GM13977 (cell line): ENCODE data around the gene PCDHA11.
A peak's percentile ranks its signal among the peaks of the same experiment; 100 is the strongest.
"Not testable (repeated sequence)": the region's sequence is repeated elsewhere in the genome, so short reads cannot be mapped to it uniquely, and the experiment has no call there.

ENCODE experiments used
- DNase-seq: peaks from one replicate; pipeline ENCODE4 v3.0.0; 2012; ENCODE audit warnings: low spot score
- in situ Hi-C: fragments of 300-500 bp; cut with MboI; formaldehyde crosslinking; loops from one replicate; pipeline ENCODE4 v1.12.0; 2022; ENCODE audit warnings: low sequenced_read_pairs, low pct_unique_long_range_greater_than_20kb, mixed read lengths, inconsistent platforms; ENCODE audit not compliant: unreplicated experiment
- TF ChIP-seq, protein P1 (sequence below): IDR thresholded peaks from 2 replicates; pipeline ENCODE4 v1.5.1; 2012; ENCODE audit warnings: mild to moderate bottlenecking, control low read depth; ENCODE audit not compliant: insufficient read depth; ENCODE audit errors: extremely low read depth, missing control alignments

The PCDHA11 gene

DNA sequence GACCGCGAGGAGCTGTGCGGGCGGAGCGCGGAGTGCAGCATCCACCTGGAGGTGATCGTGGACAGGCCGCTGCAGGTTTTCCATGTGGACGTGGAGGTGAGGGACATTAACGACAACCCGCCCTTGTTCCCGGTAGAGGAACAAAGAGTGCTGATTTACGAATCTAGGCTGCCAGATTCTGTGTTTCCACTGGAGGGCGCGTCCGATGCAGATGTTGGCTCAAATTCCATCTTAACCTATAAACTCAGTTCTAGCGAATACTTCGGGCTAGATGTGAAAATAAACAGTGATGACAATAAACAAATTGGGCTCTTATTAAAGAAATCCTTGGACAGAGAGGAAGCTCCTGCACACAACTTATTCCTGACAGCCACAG lies 40.4 kb upstream of the PCDHA11 start:
- DNase-seq: no peak
- in situ Hi-C loops: no loop called here

DNA sequence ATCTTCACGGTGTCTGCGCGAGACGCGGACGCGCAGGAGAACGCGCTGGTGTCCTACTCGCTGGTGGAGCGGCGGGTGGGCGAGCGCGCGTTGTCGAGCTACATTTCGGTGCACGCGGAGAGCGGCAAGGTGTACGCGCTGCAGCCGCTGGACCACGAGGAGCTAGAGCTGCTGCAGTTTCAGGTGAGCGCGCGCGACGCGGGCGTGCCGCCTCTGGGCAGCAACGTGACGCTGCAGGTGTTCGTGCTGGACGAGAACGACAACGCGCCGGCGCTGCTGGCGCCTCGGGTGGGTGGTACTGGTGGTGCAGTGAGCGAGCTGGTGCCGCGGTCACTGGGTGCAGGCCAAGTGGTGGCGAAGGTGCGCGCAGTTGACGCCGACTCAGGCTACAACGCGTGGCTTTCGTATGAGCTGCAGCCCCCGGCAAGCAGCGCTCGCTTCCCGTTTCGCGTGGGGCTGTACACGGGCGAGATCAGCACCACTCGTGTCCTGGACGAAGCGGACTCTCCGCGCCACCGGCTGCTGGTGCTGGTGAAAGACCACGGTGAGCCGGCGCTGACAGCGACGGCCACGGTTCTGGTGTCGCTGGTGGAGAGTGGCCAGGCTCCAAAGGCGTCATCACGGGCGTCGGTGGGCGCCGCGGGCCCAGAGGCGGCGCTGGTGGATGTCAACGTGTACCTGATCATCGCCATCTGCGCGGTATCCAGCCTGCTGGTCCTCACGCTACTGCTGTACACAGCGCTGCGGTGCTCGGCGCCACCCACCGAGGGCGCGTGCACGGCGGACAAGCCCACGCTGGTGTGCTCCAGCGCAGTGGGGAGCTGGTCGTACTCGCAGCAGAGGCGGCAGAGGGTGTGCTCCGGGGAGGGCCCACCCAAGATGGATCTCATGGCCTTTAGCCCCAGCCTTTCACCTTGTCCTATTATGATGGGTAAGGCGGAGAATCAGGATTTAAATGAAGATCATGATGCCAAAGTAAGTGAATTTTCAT lies 39.0 kb upstream of the PCDHA11 start:
- in situ Hi-C loops, DNase-seq: not testable (repeated sequence)

More for the DNA sequence above, 40.4 kb upstream of the PCDHA11 start:
- TF ChIP-seq, protein P1, sequence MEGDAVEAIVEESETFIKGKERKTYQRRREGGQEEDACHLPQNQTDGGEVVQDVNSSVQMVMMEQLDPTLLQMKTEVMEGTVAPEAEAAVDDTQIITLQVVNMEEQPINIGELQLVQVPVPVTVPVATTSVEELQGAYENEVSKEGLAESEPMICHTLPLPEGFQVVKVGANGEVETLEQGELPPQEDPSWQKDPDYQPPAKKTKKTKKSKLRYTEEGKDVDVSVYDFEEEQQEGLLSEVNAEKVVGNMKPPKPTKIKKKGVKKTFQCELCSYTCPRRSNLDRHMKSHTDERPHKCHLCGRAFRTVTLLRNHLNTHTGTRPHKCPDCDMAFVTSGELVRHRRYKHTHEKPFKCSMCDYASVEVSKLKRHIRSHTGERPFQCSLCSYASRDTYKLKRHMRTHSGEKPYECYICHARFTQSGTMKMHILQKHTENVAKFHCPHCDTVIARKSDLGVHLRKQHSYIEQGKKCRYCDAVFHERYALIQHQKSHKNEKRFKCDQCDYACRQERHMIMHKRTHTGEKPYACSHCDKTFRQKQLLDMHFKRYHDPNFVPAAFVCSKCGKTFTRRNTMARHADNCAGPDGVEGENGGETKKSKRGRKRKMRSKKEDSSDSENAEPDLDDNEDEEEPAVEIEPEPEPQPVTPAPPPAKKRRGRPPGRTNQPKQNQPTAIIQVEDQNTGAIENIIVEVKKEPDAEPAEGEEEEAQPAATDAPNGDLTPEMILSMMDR: no peak

DNA sequence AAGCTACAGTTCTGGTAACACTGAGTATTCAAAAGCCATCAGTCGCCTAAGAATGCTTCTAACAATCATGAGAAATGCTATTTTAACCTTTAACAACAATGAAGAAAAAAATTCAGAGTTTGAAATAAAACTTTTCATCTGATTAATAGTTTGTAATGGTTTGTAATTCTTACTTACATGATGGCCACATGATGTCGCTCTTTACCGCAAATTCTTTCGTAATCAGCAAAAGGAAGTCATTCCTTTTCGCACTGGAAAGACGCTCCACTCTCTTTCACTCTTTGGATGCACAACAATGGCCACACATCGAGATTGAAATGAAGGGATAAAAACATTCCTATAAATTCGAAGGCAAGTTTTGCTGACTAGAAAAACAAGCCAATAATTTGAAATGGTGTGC lies 34.8 kb upstream of the PCDHA11 start, which contains the start of gene PCDHA7:
Gene PCDHA7, plus strand, starts transcription at position 277 of the 400 bp plus-strand sequence. Its CDS starts 115 bp downstream, at position 392.
- TF ChIP-seq, protein P1: peak; percentile 16
- DNase-seq: no peak
- in situ Hi-C loops: no loop called here

DNA sequence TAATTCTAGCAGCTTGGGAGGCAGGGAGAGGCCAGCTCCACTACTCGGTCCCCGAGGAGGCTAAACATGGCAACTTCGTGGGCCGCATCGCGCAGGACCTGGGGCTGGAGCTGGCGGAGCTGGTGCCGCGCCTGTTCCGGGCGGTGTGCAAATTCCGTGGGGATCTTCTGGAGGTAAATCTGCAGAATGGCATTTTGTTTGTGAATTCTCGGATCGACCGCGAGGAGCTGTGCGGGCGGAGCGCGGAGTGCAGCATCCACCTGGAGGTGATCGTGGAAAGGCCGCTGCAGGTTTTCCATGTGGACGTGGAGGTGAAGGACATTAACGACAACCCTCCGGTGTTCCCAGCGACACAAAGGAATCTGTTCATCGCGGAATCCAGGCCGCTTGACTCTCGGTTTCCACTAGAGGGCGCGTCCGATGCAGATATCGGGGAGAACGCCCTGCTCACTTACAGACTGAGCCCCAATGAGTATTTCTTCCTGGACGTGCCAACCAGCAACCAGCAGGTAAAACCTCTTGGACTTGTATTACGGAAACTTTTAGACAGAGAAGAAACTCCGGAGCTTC lies 34.2 kb upstream of the PCDHA11 start:
- DNase-seq, in situ Hi-C loops: not testable (repeated sequence)

DNA sequence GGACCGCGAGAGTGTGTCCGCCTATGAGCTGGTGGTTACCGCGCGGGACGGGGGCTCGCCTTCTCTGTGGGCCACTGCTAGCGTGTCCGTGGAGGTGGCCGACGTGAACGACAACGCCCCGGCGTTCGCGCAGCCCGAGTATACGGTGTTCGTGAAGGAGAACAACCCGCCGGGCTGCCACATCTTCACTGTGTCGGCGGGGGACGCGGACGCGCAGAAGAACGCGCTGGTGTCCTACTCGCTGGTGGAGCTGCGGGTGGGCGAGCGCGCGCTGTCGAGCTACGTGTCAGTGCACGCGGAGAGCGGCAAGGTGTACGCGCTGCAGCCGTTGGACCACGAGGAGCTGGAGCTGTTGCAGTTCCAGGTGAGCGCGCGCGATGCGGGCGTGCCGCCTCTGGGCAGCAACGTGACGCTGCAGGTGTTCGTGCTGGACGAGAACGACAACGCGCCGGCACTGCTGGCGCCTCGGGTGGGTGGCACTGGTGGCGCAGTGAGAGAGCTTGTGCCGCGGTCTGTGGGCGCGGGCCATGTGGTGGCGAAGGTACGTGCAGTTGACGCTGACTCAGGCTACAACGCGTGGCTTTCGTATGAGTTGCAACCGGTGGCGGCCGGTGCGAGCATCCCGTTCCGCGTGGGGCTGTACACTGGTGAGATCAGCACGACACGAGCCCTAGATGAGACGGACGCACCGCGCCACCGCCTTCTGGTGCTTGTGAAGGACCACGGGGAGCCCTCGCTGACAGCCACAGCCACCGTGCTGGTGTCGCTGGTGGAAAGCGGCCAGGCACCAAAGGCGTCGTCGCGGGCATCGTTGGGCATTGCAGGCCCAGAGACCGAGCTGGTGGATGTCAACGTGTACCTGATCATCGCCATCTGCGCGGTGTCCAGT lies 32.9 kb upstream of the PCDHA11 start:
- no peak for DNase-seq
- in situ Hi-C loops: no loop called here
- TF ChIP-seq, protein P1: no peak

DNA sequence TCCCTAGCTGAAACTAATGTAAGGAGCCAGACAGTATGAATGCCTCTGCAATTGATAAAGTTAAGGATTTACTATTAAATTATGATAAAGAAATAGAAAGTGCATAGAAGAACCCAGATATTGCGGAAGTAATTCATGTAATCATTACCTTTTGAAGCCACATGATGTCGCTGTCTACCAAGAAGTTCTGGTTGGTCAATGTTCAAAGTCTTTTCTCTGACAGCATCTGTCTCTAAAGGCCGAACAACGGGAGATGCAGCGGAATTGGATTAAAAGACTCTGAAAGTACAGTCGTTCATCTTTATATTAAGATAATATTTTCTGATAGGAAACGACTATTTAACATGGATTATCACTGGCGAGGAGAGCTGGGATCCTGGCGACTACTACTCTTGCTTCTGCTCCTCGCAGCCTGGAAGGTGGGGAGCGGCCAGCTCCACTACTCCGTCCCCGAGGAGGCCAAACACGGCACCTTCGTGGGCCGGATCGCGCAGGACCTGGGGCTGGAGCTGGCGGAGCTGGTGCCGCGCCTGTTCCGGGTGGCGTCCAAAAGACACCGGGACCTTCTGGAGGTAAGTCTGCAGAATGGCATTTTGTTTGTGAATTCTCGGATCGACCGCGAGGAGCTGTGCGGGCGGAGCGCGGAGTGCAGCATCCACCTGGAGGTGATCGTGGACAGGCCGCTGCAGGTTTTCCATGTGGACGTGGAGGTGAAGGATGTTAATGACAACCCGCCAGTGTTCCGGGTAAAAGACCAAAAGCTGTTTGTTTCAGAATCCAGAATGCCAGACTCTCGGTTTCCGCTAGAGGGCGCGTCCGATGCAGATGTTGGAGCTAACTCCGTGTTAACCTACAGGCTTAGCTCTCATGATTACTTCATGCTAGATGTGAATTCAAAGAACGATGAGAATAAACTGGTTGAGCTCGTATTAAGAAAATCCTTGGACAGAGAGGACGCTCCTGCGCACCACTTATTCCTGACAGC lies 27.5 kb upstream of the PCDHA11 start, which contains the start of gene PCDHA8:
Gene PCDHA8, plus strand, starts transcription at position 210 of the 985 bp plus-strand sequence. Its CDS starts 135 bp downstream, at position 345.
- in situ Hi-C loops: no loop called here
- TF ChIP-seq, protein P1: peak; percentile 7
- no peak for DNase-seq
